RWPE1 (cell line): ENCODE measurements around the gene MAN2B2.

ENCODE experiments used
- CTCF ChIA-PET: fragments of 350-600 bp; sonication (Branson Sonifier 250); formaldehyde crosslinking; extraction: SDS; loops from one replicate; lab custom pipeline; 2021; lab: Yijun Ruan, JAX
- POLR2A ChIA-PET: fragments of 400-600 bp; formaldehyde crosslinking; extraction: SDS; loops from one replicate; lab custom pipeline; 2020; ENCODE audit warnings: antibody characterized with exemption; ENCODE audit not compliant: low non-redundant PET; lab: Yijun Ruan, JAX
- DNase-seq: peaks from one replicate; pipeline ENCODE4 v3.0.0; 2012; ENCODE audit warnings: low spot score
- H3K27ac ChIP-seq: fragments of 450-650 bp; 2 replicates; pipeline ENCODE4 v1.5.1; 2017
- CTCF ChIP-seq: fragments of 450-650 bp; conservative IDR thresholded peaks from 2 replicates; pipeline ENCODE4 v1.5.1; 2017; ENCODE audit warnings: low read depth, mild to moderate bottlenecking

MAN2B2 gene

DNA sequence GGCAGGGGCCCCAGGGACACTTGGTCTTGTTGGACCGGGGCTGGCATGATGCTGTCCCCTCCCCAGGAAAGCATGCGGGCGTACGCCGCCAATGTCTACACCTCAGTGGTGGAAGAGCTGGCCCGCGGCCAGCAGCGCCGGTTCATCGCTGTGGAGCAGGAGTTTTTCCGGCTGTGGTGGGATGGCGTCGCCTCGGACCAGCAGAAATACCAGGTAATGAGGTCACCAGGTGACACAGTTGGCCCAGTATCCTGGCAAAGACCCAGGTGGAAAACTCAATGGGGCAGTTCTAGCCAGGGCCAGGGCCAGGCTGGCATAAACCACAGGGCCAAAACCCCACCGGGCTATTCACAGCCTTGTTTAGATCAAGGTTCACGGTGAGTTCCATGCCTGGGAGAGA, 1.5 kb downstream of the MAN2B2 start:
- DNase-seq = no peak
- no peak for TF ChIP-seq CTCF
- peak overlapping the region; percentile 36 for H3K27ac ChIP-seq
- ChIA-PET CTCF (interaction anchor here (0.9 kb wide), 1 partner anchor 1958 kb away, joined by 3 read pairs; no protein-coding TSS in a partner anchor), POLR2A (no interaction called here)

GRCh38 chr4:6576932-6577331, 1.9 kb downstream of the MAN2B2 start:
- no peak for DNase-seq
- TF ChIP-seq CTCF = no peak
- peak overlapping the region; percentile 36 for H3K27ac ChIP-seq
- ChIA-PET POLR2A (no interaction called here), CTCF (no interaction called here)

- TF ChIP-seq CTCF = no peak
- no peak overlapping the region for H3K27ac ChIP-seq
- ChIA-PET CTCF (no interaction called here), POLR2A (no interaction called here)
- no peak for DNase-seq
These were observed 2.4 kb downstream of the MAN2B2 start for GRCh38 chr4:6577409-6577808.

GRCh38 chr4:6578221-6578620, 3.2 kb downstream of the MAN2B2 start:
- H3K27ac ChIP-seq = no peak overlapping the region
- ChIA-PET CTCF (no interaction called here), POLR2A (no interaction called here)
- TF ChIP-seq CTCF = no peak
- no peak for DNase-seq

GRCh38 chr4:6580353-6580752, 5.4 kb downstream of the MAN2B2 start:
- ChIA-PET CTCF (no interaction called here), POLR2A (interaction anchor here (0.6 kb wide), 1 partner anchor 110 kb away, joined by 3 read pairs; no protein-coding TSS in a partner anchor)
- TF ChIP-seq CTCF = no peak
- no peak for DNase-seq
- no peak overlapping the region for H3K27ac ChIP-seq

- DNase-seq = no peak
- CTCF ChIA-PET = no interaction called here
- no peak overlapping the region for H3K27ac ChIP-seq
- POLR2A ChIA-PET = no interaction called here
- no peak for TF ChIP-seq CTCF
These were observed 6.7 kb downstream of the MAN2B2 start for GRCh38 chr4:6581566-6582121.
